Measurements from ENCODE around the gene ITGBL1.

- TF ChIP-seq POLR2AphosphoS5 (IDR thresholded peaks at IDR 0.05), result no peak
- no peak for TF ChIP-seq CTCF (IDR thresholded peaks at IDR 0.05)
- no peak for TF ChIP-seq POLR2A (IDR thresholded peaks at IDR 0.05)
Observed at GRCh38 chr13:101527130-101527529, 74.7 kb downstream of the ITGBL1 start.

All from suprapubic skin (tissue), 4 donors.